CD4-positive, CD25-positive, alpha-beta regulatory T cell (primary cell): Measurements from ENCODE around the gene MRPL4. TPM values are rescaled to one million over a fixed set of nuclear protein-coding genes. Genes with fewer than 3 reads are reported as not detected.

Experiments
- ATAC-seq, 2 donors: fragments of 150-1000 bp; cut with Tn5 transposase; one replicate each; pipeline ENCODE4 v1.10.0; 2021; ENCODE audit warnings: low read depth in 2 of 2, moderate number of reproducible peaks in 2 of 2, moderate library complexity in 1 of 2
- DNase-seq, 3 donors: peaks; one replicate each; pipeline versions ENCODE4 v3.0.0 to v3.0.0-alpha.2; 2012 to 2022; ENCODE audit warnings: mixed read lengths in 1 of 3
- H3K27ac ChIP-seq: one replicate; pipeline ENCODE4 v1.7.0; 2013; ENCODE audit warnings: mild to moderate bottlenecking, low read length; ENCODE audit not compliant: insufficient read depth, poor library complexity, severe bottlenecking
- H3K27me3 ChIP-seq: one replicate; pipeline ENCODE4 v1.7.0; 2013; ENCODE audit warnings: low read length; ENCODE audit not compliant: control insufficient read depth, insufficient read depth
- H3K36me3 ChIP-seq: one replicate; pipeline ENCODE4 v1.7.0; 2013; ENCODE audit warnings: mild to moderate bottlenecking, low read length, moderate library complexity; ENCODE audit not compliant: control insufficient read depth, insufficient read depth
- H3K4me1 ChIP-seq: 2 replicates; pipeline ENCODE4 v1.7.0; 2013; ENCODE audit warnings: mild to moderate bottlenecking, low read length; ENCODE audit not compliant: insufficient read depth, control insufficient read depth, poor library complexity, severe bottlenecking
- H3K4me3 ChIP-seq: one replicate; pipeline ENCODE4 v1.7.0; 2013; ENCODE audit warnings: low read depth, mild to moderate bottlenecking, low read length, moderate library complexity
- H3K9me3 ChIP-seq, 2 experiments: 1 replicate in 1 of 2; 2 replicates in 1 of 2; pipeline ENCODE4 v1.7.0; 2013; ENCODE audit warnings: low read length in 2 of 2, mild to moderate bottlenecking in 1 of 2, moderate library complexity in 1 of 2; ENCODE audit not compliant: control insufficient read depth in 2 of 2
- H3K27ac Mint-ChIP-seq, 3 donors: one replicate each; pipeline ENCODE4 v1.8.0; 2020 to 2022; ENCODE audit warnings: mild to moderate bottlenecking in 3 of 3, mixed read lengths in 3 of 3, moderate library complexity in 2 of 3
- H3K27me3 Mint-ChIP-seq: one replicate; pipeline ENCODE4 v1.8.0; 2022; ENCODE audit warnings: mild to moderate bottlenecking, mixed read lengths
- H3K36me3 Mint-ChIP-seq: one replicate; pipeline ENCODE4 v1.8.0; 2020; ENCODE audit warnings: mixed read lengths
- H3K4me1 Mint-ChIP-seq, 4 donors: one replicate each; pipeline ENCODE4 v1.8.0; 2020 to 2022; ENCODE audit warnings: mixed read lengths in 4 of 4, mild to moderate bottlenecking in 1 of 4
- H3K4me3 Mint-ChIP-seq, 4 donors: one replicate each; pipeline ENCODE4 v1.8.0; 2020 to 2022; ENCODE audit warnings: mild to moderate bottlenecking in 4 of 4, mixed read lengths in 4 of 4, moderate library complexity in 3 of 4
- H3K9me3 Mint-ChIP-seq, 7 donors: one replicate each; pipeline ENCODE4 v1.8.0; 2020 to 2022; ENCODE audit warnings: mixed read lengths in 7 of 7, mild to moderate bottlenecking in 3 of 7, moderate library complexity in 2 of 7
- polyA plus RNA-seq, 4 donors: library from polyadenylated mRNA; unstranded; fragments of 300-500 nt; fragmentation: Illumina TruSeq; gene quantifications; one replicate each; pipeline ENCODE4 v1.2.3, GENCODE V29; 2021
- total RNA-seq: library from RNA; stranded (reverse); gene quantifications from one replicate; pipeline ENCODE4 v1.2.3, GENCODE V29; 2022

MRPL4 gene
- total and polyA plus RNA-seq, 5 donors from 2014 or later = 24.9 to 37.0 (median 33.6) TPM

DNA sequence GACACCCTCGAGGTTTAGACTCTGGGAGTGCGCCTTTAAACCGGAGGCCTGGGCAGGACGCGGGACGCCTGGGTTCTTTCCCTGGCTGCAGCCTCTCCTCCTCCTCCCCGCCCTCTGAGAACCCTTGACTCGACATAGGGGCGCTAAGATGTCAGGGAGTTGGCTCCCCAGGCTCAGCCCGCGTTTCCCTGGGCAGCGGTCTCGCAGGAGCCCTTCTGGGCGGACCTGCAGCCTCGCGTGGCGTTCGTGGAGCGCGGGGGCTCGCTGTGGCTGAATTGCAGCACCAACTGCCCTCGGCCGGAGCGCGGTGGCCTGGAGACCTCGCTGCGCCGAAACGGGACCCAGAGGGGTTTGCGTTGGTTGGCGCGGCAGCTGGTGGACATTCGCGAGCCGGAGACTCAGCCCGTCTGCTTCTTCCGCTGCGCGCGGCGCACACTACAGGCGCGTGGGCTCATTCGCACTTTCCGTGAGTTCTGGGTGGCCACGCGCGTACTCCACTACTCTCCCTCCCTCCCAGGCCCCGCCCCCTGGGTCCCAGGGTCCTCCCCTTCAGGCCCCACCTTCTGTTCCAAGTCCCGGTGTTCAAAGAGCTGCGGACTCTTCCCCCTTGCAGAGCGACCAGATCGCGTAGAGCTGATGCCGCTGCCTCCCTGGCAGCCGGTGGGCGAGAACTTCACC, 39.0 kb downstream of the MRPL4 start:
- H3K36me3 ChIP-seq = no peaks in the 10 kb centered on the region
- H3K4me3 ChIP-seq = no peak overlapping the region
- Mint-ChIP-seq H3K36me3 (peaks cover 1% of the 10 kb centered on the region), H3K4me1 (peaks cover 0 to 84% (median 31%) of the 10 kb centered on the region in 4 donors), H3K27ac (no peak overlapping the region), H3K4me3 (peak overlapping the region; percentile 82 to 90 (median 86)), H3K27me3 (peaks cover 84% of the 10 kb centered on the region), H3K9me3 (peaks cover 0 to 4% (median 0%) of the 10 kb centered on the region in 7 donors)
- ATAC-seq (peak in 1 of 2 donors; percentile 14), DNase-seq (peak; percentile 40 to 57 (median 53))
- H3K27ac ChIP-seq = no peak overlapping the region
- H3K4me1 ChIP-seq = peaks cover 96% of the 10 kb centered on the region
- H3K9me3 ChIP-seq = no peaks in the 10 kb centered on the region
- peaks cover 8% of the 10 kb centered on the region for H3K27me3 ChIP-seq

DNA sequence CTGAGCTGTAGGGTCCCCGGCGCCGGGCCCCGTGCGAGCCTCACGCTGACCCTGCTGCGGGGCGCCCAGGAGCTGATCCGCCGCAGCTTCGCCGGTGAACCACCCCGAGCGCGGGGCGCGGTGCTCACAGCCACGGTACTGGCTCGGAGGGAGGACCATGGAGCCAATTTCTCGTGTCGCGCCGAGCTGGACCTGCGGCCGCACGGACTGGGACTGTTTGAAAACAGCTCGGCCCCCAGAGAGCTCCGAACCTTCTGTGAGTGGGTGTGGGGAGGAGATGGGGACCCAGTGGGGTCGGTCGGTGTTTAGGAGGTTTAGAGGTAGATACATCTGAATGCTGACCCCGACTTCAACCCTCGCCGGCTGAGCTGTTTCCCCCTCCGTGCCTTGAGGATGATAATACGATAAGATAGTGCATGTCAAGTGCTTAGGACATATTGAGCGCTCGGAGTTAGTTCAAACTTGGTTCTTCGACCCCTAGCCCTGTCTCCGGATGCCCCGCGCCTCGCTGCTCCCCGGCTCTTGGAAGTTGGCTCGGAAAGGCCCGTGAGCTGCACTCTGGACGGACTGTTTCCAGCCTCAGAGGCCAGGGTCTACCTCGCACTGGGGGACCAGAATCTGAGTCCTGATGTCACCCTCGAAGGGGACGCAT, 39.7 kb downstream of the MRPL4 start:
- peaks cover 8% of the 10 kb centered on the region for H3K27me3 ChIP-seq
- peak overlapping the region; percentile 32 for H3K4me3 ChIP-seq
- H3K4me1 ChIP-seq = peaks cover 94% of the 10 kb centered on the region
- no peaks in the 10 kb centered on the region for H3K36me3 ChIP-seq
- Mint-ChIP-seq H3K4me3 (peak overlapping the region; percentile 82 to 90 (median 86)), H3K9me3 (peaks cover 0 to 4% (median 0%) of the 10 kb centered on the region in 7 donors), H3K36me3 (no peaks in the 10 kb centered on the region), H3K27ac (no peak overlapping the region), H3K4me1 (peaks cover 0 to 78% (median 27%) of the 10 kb centered on the region in 4 donors), H3K27me3 (peaks cover 84% of the 10 kb centered on the region)
- ATAC-seq = no peak
- DNase-seq = peak in 1 of 3 donors; percentile 39
- no peaks in the 10 kb centered on the region for H3K9me3 ChIP-seq
- H3K27ac ChIP-seq = no peak overlapping the region

DNA sequence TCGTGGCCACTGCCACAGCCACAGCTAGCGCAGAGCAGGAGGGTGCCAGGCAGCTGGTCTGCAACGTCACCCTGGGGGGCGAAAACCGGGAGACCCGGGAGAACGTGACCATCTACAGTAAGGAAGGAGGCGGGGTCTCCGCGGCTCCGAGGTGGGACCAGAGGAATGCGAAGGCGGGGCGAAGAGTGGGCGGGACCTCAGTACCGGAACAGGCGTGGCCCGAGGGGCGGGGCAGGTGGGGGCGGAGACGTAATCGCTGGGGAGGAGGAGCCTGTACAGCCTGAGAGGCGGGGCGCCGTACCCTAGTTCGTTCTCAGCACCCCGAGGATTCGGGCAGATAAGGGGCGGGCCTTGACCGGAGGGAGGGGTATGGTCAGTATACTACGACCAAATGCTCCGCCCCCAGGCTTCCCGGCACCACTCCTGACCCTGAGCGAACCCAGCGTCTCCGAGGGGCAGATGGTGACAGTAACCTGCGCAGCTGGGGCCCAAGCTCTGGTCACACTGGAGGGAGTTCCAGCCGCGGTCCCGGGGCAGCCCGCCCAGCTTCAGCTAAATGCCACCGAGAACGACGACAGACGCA, 40.3 kb downstream of the MRPL4 start:
- peak; percentile 57 to 64 (median 60) for DNase-seq
- peaks cover 0 to 4% (median 0%) of the 10 kb centered on the region in 7 donors for H3K9me3 Mint-ChIP-seq
- Histone ChIP-seq H3K27me3 (peaks cover 8% of the 10 kb centered on the region), H3K27ac (no peak overlapping the region), H3K36me3 (no peaks in the 10 kb centered on the region), H3K4me3 (peak overlapping the region; percentile 32), H3K9me3 (no peaks in the 10 kb centered on the region), H3K4me1 (peaks cover 88% of the 10 kb centered on the region)
- peaks cover 82% of the 10 kb centered on the region for H3K27me3 Mint-ChIP-seq
- H3K4me3 Mint-ChIP-seq = peak overlapping the region; percentile 82 to 90 (median 86)
- H3K27ac Mint-ChIP-seq = no peak overlapping the region
- ATAC-seq = peak; percentile 38 to 40
- no peaks in the 10 kb centered on the region for H3K36me3 Mint-ChIP-seq
- peaks cover 0 to 73% (median 27%) of the 10 kb centered on the region in 4 donors for H3K4me1 Mint-ChIP-seq

DNA sequence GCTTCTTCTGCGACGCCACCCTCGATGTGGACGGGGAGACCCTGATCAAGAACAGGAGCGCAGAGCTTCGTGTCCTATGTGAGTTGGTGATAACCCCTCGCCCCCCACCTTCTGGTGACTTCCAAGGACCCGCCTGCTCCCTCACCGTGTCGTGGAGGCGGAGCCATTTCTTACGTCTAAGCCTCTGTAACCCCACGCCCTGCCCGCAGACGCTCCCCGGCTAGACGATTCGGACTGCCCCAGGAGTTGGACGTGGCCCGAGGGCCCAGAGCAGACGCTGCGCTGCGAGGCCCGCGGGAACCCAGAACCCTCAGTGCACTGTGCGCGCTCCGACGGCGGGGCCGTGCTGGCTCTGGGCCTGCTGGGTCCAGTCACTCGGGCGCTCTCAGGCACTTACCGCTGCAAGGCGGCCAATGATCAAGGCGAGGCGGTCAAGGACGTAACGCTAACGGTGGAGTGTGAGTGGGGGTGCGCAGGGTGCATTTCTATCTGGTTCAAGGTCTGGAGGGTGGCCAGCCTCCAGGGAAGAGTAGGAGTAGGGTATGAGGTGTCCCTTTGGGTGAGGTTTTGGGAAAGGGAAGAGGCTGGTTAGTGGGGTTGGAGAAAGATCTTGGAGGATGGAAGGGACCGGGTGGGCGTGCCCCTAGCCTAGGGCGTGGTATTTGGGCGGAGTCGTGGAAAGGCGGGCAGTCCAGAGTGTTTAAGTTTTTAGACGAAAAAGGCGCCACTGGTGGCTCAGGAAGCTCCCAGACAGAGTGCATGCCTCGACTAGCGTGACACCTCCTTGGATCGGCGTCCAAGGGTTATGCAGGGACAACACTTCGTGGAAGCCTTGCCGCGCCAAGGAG, 41.0 kb downstream of the MRPL4 start:
- peaks cover 81% of the 10 kb centered on the region for H3K4me1 ChIP-seq
- no peak overlapping the region for H3K4me3 ChIP-seq
- Mint-ChIP-seq H3K27me3 (peaks cover 75% of the 10 kb centered on the region), H3K9me3 (peaks cover 0 to 4% (median 0%) of the 10 kb centered on the region in 7 donors), H3K36me3 (no peaks in the 10 kb centered on the region), H3K4me1 (peaks cover 0 to 66% (median 23%) of the 10 kb centered on the region in 4 donors), H3K27ac (peak overlapping the region in 2 of 3 donors; percentile 49 to 58), H3K4me3 (peak overlapping the region; percentile 82 to 90 (median 86))
- DNase-seq (no peak), ATAC-seq (no peak)
- H3K27me3 ChIP-seq = peaks cover 5% of the 10 kb centered on the region
- no peak overlapping the region for H3K27ac ChIP-seq
- no peaks in the 10 kb centered on the region for H3K36me3 ChIP-seq
- H3K9me3 ChIP-seq = no peaks in the 10 kb centered on the region

DNA sequence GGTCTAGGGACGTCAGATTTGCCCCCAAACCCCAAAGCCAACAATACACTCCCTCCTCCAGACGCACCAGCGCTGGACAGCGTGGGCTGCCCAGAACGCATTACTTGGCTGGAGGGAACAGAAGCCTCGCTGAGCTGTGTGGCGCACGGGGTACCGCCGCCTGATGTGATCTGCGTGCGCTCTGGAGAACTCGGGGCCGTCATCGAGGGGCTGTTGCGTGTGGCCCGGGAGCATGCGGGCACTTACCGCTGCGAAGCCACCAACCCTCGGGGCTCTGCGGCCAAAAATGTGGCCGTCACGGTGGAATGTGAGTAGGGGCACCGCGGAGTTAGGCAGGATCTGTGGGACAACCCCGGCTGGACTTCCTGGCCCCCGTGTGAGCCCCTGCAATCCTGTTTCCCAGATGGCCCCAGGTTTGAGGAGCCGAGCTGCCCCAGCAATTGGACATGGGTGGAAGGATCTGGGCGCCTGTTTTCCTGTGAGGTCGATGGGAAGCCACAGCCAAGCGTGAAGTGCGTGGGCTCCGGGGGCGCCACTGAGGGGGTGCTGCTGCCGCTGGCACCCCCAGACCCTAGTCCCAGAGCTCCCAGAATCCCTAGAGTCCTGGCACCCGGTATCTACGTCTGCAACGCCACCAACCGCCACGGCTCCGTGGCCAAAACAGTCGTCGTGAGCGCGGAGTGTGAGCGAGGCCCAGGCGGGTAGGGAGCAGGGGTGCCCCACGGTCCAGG, 41.8 kb downstream of the MRPL4 start:
- H3K4me3 ChIP-seq = no peak overlapping the region
- no peak overlapping the region for H3K27ac ChIP-seq
- peak overlapping the region; percentile 4 to 87 (median 79) for H3K4me3 Mint-ChIP-seq
- no peak overlapping the region for H3K27ac Mint-ChIP-seq
- no peak for ATAC-seq
- peaks cover 73% of the 10 kb centered on the region for H3K4me1 ChIP-seq
- no peak for DNase-seq
- H3K36me3 ChIP-seq = no peaks in the 10 kb centered on the region
- peaks cover 68% of the 10 kb centered on the region for H3K27me3 Mint-ChIP-seq
- H3K36me3 Mint-ChIP-seq = no peaks in the 10 kb centered on the region
- H3K27me3 ChIP-seq = no peaks in the 10 kb centered on the region
- peaks cover 0 to 61% (median 20%) of the 10 kb centered on the region in 4 donors for H3K4me1 Mint-ChIP-seq
- peaks cover 0 to 4% (median 0%) of the 10 kb centered on the region in 7 donors for H3K9me3 Mint-ChIP-seq
- H3K9me3 ChIP-seq = no peaks in the 10 kb centered on the region

DNA sequence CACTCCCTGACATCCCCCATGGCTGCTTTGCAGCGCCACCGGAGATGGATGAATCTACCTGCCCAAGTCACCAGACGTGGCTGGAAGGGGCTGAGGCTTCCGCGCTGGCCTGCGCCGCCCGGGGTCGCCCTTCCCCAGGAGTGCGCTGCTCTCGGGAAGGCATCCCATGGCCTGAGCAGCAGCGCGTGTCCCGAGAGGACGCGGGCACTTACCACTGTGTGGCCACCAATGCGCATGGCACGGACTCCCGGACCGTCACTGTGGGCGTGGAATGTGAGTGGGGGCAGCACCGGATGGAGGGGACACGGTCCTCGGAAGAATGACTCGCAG, 42.3 kb downstream of the MRPL4 start:
- no peak for DNase-seq
- Mint-ChIP-seq H3K27me3 (peaks cover 63% of the 10 kb centered on the region), H3K4me1 (peaks cover 0 to 55% (median 18%) of the 10 kb centered on the region in 4 donors), H3K9me3 (peaks cover 0 to 4% (median 0%) of the 10 kb centered on the region in 7 donors), H3K27ac (no peak overlapping the region), H3K36me3 (no peaks in the 10 kb centered on the region), H3K4me3 (peak overlapping the region in 2 of 4 donors; percentile 4 to 76)
- Histone ChIP-seq H3K4me1 (peaks cover 68% of the 10 kb centered on the region), H3K27me3 (no peaks in the 10 kb centered on the region), H3K4me3 (no peak overlapping the region), H3K36me3 (no peaks in the 10 kb centered on the region), H3K9me3 (no peaks in the 10 kb centered on the region), H3K27ac (no peak overlapping the region)
- ATAC-seq = no peak
